Lung (tissue), 12 donors: ENCODE results near the gene TPPP2. TPM values are rescaled to one million over a fixed set of nuclear protein-coding genes. Genes with fewer than 3 reads are reported as not detected.

Experiments
- ATAC-seq: fragments of 200-7000 bp; cut with Tn5 transposase; one replicate; pipeline ENCODE4 v1.9.1; 2020; ENCODE audit warnings: moderate number of reproducible peaks; ENCODE audit not compliant: insufficient read depth, low FRiP score
- DNase-seq, 3 donors: peaks; one replicate each; pipeline ENCODE4 v3.0.0-alpha.2; 2013 to 2017
- H3K27ac ChIP-seq, 2 donors: one replicate each; pipeline ENCODE4 v1.5.1; 2013; ENCODE audit warnings: mild to moderate bottlenecking in 2 of 2, moderate library complexity in 2 of 2, control low read depth in 1 of 2, inconsistent platforms in 1 of 2, low read depth in 1 of 2, low read length in 1 of 2
- H3K27me3 ChIP-seq, 3 donors: one replicate each; pipeline ENCODE4 v1.5.1; 2013; ENCODE audit warnings: low read length in 2 of 3; ENCODE audit not compliant: control insufficient read depth in 3 of 3, insufficient read depth in 3 of 3
- H3K36me3 ChIP-seq, 4 donors: one replicate each; pipeline ENCODE4 v1.5.1; 2013; ENCODE audit warnings: low read length in 4 of 4, mild to moderate bottlenecking in 1 of 4, moderate library complexity in 1 of 4; ENCODE audit not compliant: control insufficient read depth in 4 of 4, insufficient read depth in 4 of 4
- H3K4me1 ChIP-seq, 5 donors: one replicate each; pipeline ENCODE4 v1.5.1; 2013; ENCODE audit warnings: low read length in 5 of 5, mild to moderate bottlenecking in 2 of 5, moderate library complexity in 1 of 5; ENCODE audit not compliant: control insufficient read depth in 5 of 5, insufficient read depth in 5 of 5
- H3K4me3 ChIP-seq: one replicate; pipeline ENCODE4 v1.5.1; 2013; ENCODE audit warnings: mild to moderate bottlenecking, control low read depth, moderate library complexity
- H3K9ac ChIP-seq, 2 donors: one replicate each; pipeline ENCODE4 v1.5.1; 2013; ENCODE audit warnings: low read length in 2 of 2, control low read depth in 1 of 2; ENCODE audit not compliant: insufficient read depth in 1 of 2
- H3K9me3 ChIP-seq, 4 donors: one replicate each; pipeline ENCODE4 v1.5.1; 2013; ENCODE audit warnings: low read length in 3 of 4, mild to moderate bottlenecking in 1 of 4, moderate library complexity in 1 of 4; ENCODE audit not compliant: control insufficient read depth in 4 of 4, insufficient read depth in 3 of 4
- WGBS, 2 donors: extraction: QIAGEN DNeasy Blood & Tissue Kit; methylation state at CpG; one replicate each; pipeline ENCODE4 v1.1.7; 2013; 5-methylcytosine and 5-hydroxymethylcytosine counted together
- polyA plus RNA-seq, 2 donors: library from polyadenylated mRNA; stranded (reverse); fragments of 200-250 nt; gene quantifications; one replicate each; pipeline ENCODE4 v1.2.1, GENCODE V29; 2013
- total RNA-seq, 2 donors: library from RNA; depleted of rRNA in 1 of 2; stranded (reverse); fragments of >200 nt in 1 of 2; gene quantifications; one replicate each; pipeline ENCODE4 v1.2.1, GENCODE V29; 2014 to 2021
- TF ChIP-seq, protein P1 (sequence below): IDR thresholded peaks from 2 replicates; pipeline ENCODE4 v1.5.1; 2012; ENCODE audit warnings: mild to moderate bottlenecking; ENCODE audit errors: control extremely low read depth, extremely low read depth
- donor health status: control.
- donor health status: control.
- donor health status: Bipolar disorder and iron deficiency.
- donor health status: healthy.
- donor health status: DM: yes; HTN: yes; CAD: no.

TPPP2 gene
- total and polyA plus RNA-seq, 4 donors, result 0.65 TPM; not detected in 3

DNA sequence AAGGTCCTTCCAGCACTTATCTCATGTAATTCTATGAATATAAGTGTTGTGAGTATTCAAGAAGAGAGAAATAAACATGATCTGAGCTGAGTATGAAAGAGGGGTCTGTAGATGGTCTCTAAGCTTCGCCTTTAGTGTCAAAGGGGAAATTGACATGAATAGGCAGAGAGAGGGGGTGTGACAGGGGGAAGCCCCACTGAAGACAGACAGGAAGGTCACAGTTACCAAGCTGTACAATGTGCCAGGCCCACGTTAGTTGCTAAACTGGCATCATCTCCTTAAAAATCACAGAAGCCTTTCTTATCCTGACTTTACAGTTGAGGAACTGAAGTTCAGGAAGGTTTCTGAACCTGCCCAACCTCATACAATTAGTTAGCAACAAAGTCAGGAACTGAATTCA is 47.7 kb downstream of the TPPP2 start:
- no peak for DNase-seq
- peaks cover 27 to 86% (median 63%) of the 10 kb centered on the region in 4 donors for H3K36me3 ChIP-seq
- 62 to 67% methylated on average over 2 of the region's 2 CpGs for WGBS, 2 donors
- H3K4me1 ChIP-seq, result peaks cover 0 to 6% (median 0%) of the 10 kb centered on the region in 5 donors
- TF ChIP-seq, protein P1, sequence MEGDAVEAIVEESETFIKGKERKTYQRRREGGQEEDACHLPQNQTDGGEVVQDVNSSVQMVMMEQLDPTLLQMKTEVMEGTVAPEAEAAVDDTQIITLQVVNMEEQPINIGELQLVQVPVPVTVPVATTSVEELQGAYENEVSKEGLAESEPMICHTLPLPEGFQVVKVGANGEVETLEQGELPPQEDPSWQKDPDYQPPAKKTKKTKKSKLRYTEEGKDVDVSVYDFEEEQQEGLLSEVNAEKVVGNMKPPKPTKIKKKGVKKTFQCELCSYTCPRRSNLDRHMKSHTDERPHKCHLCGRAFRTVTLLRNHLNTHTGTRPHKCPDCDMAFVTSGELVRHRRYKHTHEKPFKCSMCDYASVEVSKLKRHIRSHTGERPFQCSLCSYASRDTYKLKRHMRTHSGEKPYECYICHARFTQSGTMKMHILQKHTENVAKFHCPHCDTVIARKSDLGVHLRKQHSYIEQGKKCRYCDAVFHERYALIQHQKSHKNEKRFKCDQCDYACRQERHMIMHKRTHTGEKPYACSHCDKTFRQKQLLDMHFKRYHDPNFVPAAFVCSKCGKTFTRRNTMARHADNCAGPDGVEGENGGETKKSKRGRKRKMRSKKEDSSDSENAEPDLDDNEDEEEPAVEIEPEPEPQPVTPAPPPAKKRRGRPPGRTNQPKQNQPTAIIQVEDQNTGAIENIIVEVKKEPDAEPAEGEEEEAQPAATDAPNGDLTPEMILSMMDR, result no peak
- H3K27ac ChIP-seq, result no peak overlapping the region
- no peak overlapping the region for H3K9ac ChIP-seq
- no peaks in the 10 kb centered on the region for H3K9me3 ChIP-seq
- no peaks in the 10 kb centered on the region for H3K27me3 ChIP-seq
- no peak for ATAC-seq
- H3K4me3 ChIP-seq, result no peak overlapping the region

DNA sequence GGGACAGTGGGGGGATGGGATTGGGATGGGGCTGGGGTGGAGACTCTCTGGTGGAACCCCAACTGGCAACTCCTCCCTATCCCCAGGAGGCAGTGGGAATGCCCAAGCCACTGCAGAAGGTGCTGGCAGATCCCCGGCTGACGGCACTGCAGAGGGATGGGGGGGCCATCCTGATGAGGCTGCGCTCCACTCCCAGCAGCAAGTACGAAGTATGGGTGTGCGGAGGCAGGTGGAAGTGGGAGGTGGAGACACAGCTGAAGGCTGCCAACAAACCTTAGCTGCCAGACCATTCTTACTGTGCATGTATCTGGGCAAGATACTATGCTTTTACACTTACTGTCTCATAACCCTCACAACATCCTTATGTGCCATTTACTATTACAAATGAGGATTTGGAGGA is 48.3 kb downstream of the TPPP2 start:
- WGBS, 2 donors, result 91 to 96% methylated on average over 5 of the region's 5 CpGs
- no peaks in the 10 kb centered on the region for H3K4me1 ChIP-seq
- TF ChIP-seq, protein P1, result no peak
- peaks cover 27 to 85% (median 64%) of the 10 kb centered on the region in 4 donors for H3K36me3 ChIP-seq
- H3K4me3 ChIP-seq, result no peak overlapping the region
- ATAC-seq, result no peak
- DNase-seq, result no peak
- no peak overlapping the region for H3K9ac ChIP-seq
- no peaks in the 10 kb centered on the region for H3K9me3 ChIP-seq
- no peak overlapping the region for H3K27ac ChIP-seq
- H3K27me3 ChIP-seq, result no peaks in the 10 kb centered on the region

DNA sequence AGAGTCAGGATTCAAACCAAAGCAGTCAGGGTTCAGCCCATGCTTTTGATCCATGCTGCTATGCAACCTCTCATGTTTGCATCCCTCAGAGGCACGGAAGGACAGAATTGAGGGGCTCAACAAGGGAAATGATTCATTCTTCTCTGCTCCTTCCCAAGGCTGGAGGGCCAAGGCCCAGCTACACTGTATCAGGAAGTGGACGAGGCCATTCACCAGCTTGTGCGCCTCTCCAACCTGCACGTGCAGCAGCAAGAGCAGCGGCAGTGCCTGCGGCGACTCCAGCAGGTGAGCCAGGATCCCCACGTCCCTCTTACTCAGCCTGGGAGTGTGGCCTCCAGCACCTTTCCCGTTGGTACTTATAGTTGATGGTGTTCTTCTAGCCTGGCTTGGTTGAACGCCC is 48.7 kb downstream of the TPPP2 start:
- Histone ChIP-seq H3K36me3 (peaks cover 27 to 81% (median 62%) of the 10 kb centered on the region in 4 donors), H3K4me1 (no peaks in the 10 kb centered on the region), H3K9ac (no peak overlapping the region), H3K4me3 (no peak overlapping the region), H3K27me3 (no peaks in the 10 kb centered on the region), H3K9me3 (no peaks in the 10 kb centered on the region), H3K27ac (no peak overlapping the region)
- TF ChIP-seq, protein P1, result no peak
- WGBS, 2 donors, result 87 to 95% methylated on average over 10 of the region's 10 CpGs
- DNase-seq (no peak), ATAC-seq (no peak)

DNA sequence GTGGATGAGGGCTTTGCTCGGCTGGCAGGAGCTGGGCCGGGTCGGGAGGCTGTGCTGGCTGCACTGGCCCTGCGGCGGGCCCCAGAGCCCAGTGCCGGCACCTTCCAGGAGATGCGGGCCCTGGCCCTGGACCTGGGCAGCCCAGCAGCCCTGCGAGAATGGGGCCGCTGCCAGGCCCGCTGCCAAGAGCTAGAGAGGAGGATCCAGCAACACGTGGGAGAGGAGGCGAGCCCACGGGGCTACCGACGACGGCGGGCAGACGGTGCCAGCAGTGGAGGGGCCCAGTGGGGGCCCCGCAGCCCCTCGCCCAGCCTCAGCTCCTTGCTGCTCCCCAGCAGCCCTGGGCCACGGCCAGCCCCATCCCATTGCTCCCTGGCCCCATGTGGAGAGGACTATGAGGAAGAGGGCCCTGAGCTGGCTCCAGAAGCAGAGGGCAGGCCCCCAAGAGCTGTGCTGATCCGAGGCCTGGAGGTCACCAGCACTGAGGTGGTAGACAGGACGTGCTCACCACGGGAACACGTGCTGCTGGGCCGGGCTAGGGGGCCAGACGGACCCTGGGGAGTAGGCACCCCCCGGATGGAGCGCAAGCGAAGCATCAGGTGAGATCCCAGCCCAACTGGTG is 51.6 kb downstream of the TPPP2 start:
- ATAC-seq (no peak), DNase-seq (no peak)
- Histone ChIP-seq H3K4me1 (no peaks in the 10 kb centered on the region), H3K27me3 (no peaks in the 10 kb centered on the region), H3K9ac (no peak overlapping the region), H3K27ac (no peak overlapping the region), H3K4me3 (no peak overlapping the region), H3K36me3 (peaks cover 41 to 73% (median 61%) of the 10 kb centered on the region in 4 donors), H3K9me3 (no peaks in the 10 kb centered on the region)
- WGBS, 2 donors, result 90 to 92% methylated on average over 24 to 30 of the region's 30 CpGs
- TF ChIP-seq, protein P1, result no peak
